Cortex of kidney (tissue), 1 donor: ENCODE results near the gene NEK9.

ENCODE experiments used
- DNase-seq: peaks from one replicate; lab custom pipeline; 2025; lab: John Stamatoyannopoulos, UW

NEK9 gene

DNA sequence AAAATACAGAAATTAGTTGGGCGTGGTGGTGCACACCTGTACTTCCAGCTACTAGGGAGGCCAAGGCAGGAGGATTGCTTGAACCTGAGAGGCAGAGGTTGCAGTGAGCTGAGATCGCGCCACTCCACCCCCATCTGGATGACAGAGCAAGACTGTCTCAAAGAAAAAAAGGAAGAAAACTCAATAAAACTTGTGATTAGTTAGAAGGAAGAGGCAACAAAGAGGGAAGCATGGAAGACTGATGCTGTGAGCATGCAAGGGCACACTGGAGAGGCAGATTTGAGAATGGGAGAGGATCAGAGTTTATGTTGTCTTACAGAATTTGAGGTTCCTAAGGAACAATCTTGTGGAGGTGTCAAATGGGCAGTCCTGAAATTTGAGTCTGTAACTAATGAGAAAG, 60.2 kb downstream of the NEK9 start:
- no peak for DNase-seq

DNA sequence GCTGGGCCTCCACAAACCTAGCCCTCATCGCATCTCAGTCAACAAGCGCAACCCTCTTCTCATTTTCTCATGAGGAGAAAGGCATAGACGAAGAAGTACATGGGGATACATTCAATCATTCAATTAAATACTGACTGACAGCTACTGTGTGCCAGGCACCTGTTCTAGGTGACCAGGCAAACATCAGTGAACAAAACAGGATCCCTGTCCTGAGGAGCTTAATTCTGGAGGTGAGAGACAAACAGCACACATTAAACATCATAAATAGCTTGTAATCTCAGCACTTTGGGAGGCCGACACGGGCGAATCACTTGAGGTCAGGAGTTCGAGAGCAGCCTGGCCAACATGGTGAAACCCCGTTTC, 62.7 kb downstream of the NEK9 start:
- DNase-seq: no peak

DNA sequence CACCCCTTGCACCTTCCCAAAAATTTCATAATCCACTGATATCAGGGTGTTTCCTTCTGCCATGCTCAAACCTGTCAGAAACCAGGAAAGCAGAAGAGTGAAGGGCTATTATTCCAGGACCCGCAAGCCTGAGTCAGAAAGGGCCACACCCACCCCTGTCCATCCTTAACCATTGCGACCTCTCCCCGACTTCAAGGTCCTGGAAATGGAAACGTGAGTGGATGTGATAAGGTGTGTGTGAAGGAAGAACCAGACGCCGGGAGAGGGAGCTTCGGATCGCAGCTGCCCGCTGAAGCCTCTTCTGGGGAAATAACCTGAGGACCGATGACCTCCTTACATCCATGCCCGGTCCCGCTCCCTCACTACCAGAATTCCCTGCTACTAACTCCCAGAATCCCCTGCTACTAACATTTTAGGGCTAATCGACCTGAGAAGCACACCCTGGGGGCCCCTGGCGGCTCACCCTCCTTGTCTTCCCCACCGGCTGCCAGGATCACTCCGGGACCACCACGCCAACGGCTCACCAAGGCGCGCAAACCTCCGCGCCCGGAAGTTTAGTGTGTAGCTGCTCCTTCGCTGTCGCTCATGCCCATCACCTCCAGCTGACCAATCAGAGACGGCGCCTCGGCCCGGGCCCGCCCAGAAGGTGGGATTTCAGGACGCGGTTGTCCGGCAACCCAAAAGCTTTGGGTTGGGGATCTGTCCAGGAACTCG, 63.2 kb downstream of the NEK9 start, which contains the start of gene ACYP1:
ACYP1 (minus strand) TSS at position 534 of the 714 bp plus-strand sequence; CDS start at position 63, 471 bp downstream.
- DNase-seq: peak; percentile 16

DNA sequence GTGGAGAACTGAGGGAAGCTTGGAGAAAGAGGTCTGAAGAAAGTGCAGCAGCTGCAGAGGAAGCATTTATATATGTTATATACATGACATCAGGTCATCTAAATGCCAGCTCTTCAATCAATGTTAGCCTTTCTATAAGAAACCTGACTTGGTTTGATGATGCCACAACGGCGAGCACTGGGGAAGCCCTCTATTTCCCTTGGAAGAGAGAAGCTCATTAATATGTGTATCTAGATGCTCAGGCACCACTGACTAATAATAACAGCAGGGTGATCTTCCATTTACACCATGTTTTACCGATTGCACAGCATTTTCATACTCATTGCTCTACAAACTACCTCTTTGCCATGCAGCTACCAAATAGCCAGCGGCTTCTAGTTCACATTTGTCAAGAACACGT, 63.8 kb downstream of the NEK9 start:
- DNase-seq: no peak

DNA sequence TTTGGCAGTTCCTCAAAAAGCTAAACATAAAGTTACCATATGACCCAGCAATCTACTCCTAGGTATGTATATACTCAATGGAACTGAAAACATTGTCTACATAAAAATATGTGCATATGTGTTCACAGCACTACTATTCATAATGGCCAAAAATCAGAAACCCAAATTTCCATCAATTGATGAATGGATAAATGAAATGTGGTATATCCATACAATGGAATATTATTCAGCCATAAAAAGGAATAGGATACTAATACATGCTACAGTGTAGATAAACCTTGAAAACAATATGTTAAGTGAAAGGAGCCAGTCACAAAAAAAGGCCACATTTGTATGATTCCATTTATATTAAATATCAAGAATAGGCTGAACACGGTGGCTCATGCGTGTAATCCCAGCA, 66.4 kb downstream of the NEK9 start:
- DNase-seq: no peak

DNA sequence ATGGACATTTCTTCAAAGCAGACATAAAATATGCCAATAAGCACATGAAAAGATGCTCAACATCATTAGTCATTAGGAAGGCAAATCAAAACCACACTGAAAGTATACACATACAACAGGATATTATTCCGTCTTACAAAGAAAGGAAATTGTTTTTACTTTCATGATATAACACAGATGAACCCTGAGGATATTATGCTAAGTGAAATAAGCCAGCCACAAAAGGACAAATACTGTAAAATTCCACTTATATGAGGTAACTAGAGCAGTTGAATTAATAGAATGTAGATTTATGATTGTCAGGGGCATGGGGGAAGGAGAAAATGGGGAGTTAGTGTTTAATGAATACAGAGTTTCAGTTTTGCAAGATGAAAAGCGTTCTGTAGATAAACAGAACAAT, 67.2 kb downstream of the NEK9 start:
- no peak for DNase-seq

DNA sequence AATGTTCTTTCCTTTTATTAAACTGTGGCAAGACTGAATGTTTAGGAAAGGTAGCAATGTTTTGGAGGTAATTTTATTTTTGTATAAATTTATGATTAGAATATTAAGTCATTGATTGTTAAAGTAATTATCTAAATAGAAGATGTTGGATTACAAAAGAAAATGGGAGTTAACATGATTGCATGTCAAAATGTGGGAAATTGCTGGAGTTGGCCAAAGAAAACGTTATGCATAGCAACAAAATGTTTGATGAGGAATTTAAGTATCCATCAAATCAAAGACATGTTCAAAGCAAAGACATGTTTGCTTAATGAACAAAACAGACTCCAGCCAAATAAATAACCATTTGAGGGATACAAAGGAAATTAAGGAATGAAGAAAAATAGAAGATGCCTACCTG, 72.4 kb downstream of the NEK9 start:
- DNase-seq: no peak

DNA sequence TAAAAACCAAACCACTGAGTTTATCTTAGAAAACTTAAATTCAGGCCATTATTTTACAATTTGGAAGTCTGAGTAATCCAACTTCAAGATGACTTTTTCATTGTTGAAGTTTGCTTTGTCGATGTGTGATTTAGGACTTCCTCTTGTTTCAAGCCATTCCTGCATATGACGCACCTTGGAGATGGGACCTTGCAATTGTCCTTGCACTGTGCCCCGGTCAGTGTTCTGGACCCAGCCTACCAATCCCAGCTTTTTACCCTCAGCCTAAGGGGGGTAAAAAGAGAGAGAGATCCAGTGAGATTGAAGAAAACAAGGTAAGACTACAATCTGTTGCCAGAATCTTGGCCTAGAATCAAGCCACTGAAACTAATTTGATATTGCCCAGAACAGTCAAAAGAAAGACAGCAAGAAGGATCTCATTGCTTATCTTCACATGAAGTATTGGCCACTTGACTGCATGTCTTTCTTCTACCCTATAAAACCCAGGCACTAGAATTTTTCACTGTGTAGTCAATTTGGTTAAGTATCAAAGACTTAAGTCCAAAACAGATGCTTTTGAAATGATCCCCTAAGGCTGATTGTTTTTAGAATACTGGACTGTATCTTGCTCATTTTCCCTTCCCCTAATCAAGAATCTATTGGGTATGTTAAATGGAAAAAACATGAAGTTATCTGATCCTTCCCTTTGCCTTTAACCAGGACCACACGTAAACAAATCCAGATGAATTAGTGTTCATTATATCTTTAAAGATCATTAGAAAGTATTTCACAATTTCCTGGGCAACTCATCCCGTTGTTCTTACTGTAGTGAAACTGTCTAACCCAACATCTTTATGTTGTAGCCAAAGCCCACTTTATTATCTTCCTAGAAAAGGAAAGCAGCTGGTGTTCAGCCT, 73.2 kb downstream of the NEK9 start:
- no peak for DNase-seq

DNA sequence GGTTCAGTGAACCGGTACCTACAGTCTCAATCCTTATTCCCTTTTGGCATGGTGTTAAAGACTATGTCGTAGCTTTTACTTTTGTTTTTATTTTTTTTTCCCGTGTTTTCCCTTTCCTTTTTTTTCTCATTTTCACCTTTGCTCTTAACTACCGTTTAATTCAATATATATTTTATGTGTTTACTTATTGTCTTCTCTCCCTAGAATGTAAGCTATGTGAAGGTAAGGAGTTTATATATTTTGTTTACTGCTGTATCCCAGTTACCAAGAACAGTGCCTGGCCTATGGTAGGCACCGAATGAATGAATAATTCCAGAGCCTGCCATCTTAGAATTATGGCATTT, 75.3 kb downstream of the NEK9 start:
- DNase-seq: no peak

DNA sequence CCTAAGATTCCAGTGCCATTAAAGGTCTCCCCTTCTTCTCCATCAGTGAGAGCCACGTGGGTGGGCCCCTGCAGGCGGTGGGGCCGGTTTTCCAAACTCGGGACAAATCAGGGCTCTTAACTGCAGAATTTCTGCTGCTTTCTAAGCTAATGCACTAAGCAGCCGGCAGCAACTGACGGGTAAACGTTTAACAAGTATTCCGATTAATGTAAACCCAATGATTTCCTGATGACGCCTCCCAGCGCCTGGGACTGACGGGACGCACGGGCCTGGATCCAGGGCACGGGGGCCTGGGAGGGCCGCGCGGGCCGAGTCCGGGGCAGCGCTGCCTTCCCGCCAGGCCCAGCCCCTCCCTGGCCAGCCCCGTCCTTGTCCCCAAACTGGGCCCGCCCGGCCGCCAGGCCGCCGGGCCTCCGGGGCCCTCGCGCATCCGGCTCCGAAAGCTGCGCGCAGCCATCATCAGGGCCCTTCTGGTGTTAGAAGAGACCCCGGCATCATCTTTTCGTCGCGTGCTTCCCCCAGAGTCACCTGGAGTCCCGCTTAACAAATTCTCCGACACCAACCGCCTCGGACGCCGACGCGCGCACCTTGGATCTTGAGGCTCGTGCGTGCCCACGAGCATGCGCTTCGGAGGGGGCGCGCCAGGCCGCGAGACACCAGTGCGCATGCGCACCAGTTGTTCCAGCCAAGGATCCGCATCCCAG, 75.8 kb downstream of the NEK9 start, which contains the start of gene MLH3:
MLH3 (minus strand) TSS at position 616 of the 704 bp plus-strand sequence. CDS start 1,812 bp downstream, outside the sequence.
- DNase-seq: peak; percentile 30

DNA sequence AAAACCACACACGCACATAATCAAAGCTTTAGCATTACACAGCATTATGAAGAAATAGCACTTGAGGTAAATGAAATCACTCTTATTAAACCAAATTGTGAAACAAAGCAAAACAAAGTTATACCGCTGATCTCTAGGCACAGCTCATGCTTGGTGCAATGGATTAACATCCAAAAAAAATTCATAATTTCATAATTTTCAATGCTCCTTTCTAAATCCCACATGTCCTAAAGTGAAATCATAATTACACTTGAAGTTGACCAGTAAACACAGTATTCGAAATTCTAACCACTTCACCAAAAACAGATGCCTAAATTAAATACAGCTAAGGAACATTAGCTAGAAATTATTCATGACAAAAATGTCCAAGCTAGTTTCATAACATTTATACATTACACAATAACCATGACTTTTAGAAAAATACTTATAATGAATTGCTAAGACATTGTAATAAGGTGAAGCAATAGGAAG, 77.1 kb downstream of the NEK9 start:
- DNase-seq: no peak

DNA sequence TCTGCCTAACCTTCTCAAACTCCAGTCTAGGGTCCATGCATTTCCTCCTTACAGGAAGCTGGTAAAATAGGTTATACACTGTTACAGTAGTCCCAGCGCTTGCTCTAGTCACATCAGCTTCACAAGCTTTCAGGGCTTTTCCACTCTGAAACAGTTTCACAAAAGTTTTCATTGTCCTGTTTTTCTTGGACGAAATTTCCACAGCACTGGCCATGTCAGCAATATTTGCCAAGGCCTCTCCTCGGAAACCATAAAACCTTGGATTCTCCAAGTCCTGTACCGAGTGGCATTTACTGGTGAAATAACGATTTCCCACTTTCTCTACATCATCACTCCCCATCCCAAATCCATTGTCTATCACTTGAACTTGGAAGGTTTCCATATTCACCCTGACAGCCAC, 77.7 kb downstream of the NEK9 start:
- no peak for DNase-seq

DNA sequence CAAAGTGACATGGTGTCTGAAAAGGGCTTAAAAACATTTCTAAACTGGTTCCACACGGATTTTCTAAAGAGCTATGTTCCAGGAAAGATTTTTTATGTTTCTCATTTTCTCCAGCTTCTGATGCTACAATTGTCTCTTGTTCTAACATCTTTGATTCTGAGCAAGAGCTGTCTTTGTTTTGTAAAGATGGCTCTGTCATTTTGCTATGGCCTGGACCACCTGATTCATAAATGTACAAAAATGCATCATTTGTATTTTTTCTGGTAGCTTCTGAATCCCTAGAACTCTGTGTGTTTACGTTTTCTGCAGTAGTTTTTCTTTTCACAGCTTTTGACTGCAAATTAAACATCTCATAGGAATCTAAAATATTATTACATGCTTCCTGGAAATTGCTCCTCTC, 78.7 kb downstream of the NEK9 start:
- no peak for DNase-seq

DNA sequence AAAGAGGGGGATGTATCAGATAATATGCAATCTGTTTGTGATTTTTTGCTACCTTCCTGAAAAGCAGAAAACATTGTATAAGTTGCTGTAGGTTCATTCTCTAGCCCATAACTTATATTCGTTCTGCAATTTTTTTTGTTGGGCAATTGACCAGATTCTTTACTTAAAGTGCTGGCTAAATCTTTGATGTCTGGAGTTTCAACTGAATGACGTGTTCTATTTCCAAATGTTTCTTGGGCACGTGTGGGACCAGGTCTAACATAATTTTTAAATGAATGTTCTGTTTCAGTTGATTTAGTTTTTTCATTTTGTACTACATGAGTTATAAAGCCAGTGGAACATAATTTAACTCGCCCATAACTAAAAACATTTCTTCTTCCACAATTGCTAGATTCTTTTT, 79.3 kb downstream of the NEK9 start:
- DNase-seq: no peak

DNA sequence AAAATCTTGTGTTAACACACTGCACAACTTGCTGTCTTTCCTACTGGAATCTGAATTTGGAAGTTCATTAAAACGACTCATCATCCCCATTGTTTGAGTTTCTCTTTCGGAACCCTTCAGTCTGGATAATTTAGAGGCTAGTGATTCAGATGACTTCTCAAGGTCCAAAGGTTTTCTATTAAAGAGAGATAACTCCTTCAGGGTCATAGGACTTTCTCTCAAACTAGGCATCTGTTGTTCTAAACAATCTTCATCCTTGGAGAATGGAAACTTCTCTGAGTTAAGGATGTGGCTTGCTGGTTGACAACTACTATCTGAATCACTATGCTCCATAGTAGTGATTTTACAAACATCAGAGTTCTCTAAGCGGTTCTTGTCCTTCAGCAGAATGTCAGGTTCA, 79.9 kb downstream of the NEK9 start:
- no peak for DNase-seq

DNA sequence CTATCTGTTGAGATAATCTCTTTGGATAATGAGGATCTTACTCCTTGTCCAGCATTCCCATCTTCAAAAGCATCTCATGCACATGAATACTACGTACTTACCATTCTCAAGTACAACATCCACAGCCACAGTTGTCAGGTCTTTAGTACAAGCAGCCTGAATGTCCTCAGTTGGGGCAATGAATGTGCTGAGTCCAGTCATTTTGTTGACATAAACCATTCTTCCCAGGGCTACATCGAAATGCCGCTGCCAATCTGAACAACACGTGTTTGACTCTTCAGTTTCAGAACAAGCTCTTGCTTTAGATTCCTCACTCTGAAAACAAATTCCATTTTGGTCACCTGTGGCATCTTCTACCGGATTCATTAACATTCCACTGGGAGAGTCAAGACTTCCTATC, 80.6 kb downstream of the NEK9 start:
- no peak for DNase-seq

DNA sequence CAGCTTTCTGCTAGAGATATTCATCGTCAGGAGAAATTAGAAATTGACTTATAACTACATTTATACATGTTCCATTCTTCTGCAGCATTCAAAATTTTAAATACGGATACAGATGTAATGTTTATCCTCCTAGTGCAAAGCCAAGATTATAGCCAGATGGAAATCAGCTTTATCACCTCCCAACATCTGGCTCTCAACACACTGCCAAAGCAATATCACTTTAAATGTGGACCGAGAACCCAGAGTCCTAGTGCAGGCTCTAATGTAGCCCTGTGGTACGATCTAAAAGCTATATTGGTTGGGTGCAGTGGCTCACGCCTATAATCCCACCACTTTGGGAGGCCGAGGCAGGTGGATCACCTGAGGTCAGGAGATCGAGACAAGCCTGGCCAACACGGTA, 82.1 kb downstream of the NEK9 start:
- no peak for DNase-seq

DNA sequence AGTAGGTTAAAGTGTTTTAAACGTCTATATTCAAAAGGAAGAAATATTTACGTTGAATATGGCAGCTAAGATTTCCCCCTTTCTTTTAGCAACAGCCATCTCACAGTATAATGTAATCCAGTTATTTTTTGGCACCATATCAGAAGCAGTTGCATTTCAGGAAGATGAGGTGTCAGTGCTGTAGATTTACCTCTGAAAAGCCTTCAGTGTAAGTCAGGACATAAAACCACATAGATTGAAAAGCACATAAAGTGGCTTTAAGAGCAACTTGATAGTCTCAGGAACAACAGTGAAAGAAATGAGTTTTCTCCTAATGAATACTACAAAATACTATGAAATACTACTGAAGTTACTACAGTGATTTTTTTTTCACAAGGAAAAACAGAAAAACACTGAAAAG, 82.5 kb downstream of the NEK9 start:
- DNase-seq: no peak

DNA sequence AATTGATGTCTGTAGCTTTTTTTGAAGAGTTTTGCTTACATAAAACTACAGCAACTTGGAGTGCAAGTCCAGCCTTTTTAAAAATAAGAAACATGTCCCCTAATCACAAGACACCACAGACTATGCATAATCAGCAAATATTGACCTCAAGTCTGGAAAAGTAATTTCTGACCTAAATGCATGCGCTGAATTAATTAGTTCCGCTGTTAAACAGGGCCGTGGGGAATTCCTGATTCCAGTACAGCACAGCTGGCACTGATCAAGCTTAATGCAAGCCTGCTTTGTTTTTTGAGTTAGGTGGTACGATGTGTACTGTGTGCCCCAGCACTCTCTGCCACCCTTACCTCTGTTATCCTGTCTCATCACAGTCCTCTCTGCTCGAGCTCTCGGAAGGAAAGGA, 84.8 kb downstream of the NEK9 start:
- no peak for DNase-seq

DNA sequence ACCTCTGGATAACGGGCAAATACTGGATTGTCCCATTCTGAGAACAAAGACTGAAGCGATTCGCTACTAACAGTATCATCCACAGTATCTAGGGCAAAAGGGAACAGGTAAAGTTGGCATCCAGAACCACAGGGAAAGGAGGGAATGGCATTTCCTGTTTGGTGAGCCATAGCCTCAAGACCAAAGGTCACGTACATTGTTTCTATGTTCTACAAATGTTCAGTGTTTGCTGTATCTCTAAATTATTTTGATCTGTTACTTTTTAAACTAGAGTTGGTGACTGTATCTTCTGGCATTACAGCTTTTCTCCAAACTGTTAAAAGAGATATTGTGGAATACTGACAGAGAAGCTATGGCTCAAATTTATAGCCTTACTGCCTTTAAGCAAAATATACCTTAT, 85.2 kb downstream of the NEK9 start:
- no peak for DNase-seq

DNA sequence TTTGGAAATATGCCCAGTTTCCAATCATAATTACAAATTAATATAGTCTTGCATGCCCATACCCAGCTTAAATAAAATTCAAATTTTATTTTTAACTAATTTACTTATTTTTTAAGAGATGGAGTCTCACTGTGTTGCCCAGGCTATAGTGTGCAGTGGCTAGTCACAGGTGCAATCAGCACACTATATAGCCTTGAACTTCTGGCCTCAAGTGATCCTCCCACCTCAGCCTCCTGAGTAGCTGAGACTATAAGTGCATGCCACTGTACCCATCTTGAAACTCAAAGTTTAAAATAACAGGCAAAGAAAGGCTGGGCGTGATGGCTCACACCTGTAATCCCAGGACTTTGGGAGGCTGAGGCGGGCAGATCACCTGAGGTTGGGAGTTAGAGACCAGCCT, 85.9 kb downstream of the NEK9 start:
- DNase-seq: no peak

DNA sequence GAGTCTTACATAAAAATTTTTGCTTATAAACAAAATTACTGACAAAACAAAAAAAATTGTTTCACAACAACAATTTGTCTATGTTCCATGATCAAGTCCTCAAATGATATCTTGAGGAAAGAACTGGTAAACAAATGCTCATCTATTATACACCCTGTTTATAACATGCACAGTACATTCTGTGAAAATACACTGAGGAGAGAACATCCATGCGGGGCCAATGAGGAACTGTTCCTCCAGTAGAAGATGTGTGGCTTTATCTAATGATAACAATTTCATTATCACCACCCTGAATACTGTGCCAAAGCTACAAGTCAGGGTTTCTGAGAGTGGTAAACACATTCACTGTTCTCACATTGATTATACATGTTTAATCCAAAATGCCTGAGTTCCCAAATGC, 86.3 kb downstream of the NEK9 start:
- no peak for DNase-seq

DNA sequence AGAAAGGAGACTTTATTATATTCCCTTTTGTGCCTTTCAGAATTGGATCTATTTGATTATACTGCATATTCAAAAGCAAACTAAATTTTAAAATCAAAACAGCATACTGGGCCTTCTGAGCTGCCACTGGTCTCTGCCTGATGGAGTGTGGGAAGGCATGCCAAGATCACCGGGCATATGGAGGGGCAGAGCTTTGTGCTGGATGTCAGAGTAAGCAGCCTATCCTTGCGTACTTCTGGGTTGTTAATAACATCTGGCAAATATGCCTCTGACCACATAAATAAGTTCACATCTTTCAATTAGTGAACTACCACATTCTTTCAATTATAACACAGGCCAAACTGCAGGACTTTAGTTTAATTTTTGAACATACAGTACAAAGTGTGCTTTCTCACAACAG, 93.9 kb downstream of the NEK9 start:
- no peak for DNase-seq
